CD1c-positive myeloid dendritic cell (primary cell): ENCODE measurements around the gene PSMA4.
A peak's percentile ranks its signal among the peaks of the same experiment; 100 is the strongest.
"Not testable (repeated sequence)": the region's sequence is repeated elsewhere in the genome, so short reads cannot be mapped to it uniquely, and the experiment has no call there.

Experiments used
- DNase-seq: peaks from one replicate; pipeline ENCODE4 v3.0.0-alpha.2; 2016; ENCODE audit errors: extremely low spot score

The PSMA4 gene

DNA sequence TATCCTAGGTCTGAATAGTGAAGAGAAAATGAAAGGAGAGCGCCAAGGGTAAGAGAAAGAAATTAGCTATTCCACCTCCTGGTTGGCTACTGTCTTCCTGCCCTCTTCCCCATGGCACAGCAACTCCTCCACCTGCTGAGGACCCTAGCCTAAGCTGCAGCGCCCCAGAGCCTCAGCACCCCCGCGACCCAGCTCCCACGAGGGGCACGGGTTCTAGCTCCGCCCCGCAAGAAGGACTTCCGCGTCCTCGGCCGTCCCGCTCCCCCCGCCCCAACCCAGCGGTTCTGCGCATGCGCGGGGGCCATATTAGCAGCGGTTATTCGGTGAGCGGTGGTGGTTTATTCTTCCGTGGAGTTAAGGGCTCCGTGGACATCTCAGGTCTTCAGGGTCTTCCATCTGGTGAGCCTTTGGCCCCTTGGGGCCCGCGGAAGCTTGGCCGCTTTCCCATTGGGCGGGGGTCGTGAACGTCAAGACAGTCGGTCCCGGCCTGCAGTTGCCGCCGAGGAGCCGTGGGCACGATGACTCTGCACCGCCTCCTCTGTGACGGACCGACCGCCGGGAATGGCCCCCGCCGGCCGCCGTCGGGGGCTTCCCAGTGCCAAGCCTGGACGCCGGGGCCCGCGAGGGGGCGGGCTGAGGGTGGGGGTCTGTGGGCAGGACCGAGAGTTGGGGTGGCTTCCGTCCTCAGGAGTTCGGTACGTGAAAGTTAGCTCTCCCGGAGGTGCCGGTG is at the start of gene PSMA4:
Gene PSMA4, plus strand, starts transcription at position 304 of the 730 bp plus-strand sequence. CDS start 1,484 bp downstream, outside the sequence.
- peak; percentile 96 for DNase-seq

DNA sequence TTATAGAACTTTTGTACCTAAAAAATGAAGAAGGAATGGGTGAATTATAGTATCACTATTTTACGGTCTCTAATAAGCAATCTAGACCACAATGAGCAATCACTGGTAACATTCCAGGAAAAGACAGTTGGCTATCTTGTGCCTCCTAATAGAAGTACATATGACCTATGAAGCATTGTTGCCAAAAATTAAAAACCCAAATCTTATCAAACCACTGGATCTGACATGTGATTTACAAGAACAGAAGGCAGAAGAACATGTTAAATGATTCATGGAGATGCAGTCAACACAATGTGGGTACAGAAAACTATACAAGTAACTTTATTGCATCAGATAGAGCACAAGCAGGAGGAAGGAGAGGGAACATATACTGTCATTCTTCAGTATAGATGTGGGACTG is 47.4 kb upstream of the PSMA4 start:
- DNase-seq = no peak

DNA sequence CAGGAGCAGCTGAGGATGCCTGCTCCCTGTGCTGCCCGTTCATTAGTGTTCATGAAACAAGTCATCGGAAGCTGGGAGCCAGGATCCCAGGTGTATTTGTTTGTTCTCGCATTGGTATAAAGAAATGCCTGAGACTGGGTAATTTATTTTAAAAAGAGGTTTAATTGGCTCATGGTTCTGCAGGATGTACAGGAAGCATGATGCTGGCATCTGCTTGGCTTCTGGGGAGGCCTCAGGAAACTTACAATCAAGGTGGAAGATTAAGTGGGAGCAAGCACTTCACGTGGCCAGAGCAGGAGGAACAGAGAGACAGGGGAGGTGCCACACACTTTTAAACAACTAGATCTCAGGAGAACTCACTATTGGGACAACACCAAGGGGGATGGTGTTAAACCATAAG is 38.4 kb upstream of the PSMA4 start:
- no peak for DNase-seq

DNA sequence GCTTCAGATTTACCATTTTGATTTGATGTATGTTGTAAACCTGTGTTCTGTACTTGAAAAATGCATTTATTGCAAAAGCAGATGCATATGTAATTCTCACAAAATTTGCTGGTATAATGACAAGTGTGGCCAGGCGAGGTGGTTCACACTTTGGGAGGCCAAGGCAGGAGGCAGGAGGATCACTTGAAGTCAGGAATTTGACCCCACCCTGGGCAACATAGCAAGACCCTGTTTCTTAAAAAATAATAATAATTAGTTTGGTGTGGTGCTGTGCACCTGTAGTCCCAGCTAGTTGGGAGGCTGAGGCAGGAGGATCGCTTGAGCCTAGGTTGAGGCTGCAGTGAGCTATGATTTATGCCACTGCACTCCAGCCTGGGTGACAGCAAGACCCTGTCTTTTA is 37.6 kb upstream of the PSMA4 start:
- no peak for DNase-seq

DNA sequence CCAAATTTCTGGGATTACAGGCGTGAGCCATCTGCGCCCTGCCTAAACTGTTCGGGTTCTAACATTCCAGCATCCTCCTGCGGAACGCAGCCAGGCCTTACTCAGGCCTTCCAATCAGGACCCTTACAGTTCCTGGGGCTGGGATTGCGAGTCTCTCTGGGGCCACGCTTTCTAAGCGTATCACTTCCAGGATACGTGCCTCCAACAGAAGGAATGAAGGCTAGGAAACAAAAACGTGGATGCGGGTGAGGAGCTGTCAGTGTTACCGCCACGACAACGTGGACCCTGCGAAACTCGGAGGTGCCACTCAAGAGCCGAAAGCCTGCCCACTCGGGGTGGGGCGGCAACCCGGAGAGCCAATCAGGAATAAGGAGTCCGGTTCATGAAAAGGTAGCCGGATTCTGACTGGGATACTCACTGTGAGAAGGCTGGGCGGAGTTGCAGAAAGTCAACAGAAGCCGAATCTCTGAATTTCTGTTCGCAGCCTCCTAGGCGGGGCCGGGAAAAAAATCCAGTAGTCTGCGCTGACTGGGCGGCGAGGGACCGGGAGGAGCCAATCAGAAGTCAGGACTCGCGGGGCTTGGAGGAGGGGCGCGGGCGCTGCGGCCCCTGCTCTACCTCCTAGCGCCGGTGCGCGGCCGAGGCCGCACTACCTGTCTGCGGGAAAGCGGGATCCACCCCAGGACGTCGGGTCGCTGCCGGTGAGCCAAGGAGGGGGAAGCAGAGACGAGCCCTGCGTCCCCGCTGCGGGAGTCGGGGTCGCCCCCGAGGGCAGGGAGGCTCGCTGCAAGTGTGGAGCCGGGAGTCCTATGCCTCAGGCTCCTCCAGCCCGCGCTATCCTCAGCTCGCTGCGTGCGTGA is 33.0 kb upstream of the PSMA4 start, which contains the start of gene HYKK:
Gene HYKK, plus strand, starts transcription at position 607 of the 860 bp plus-strand sequence. CDS start 5,512 bp downstream, outside the sequence.
- peak; percentile 84 for DNase-seq

DNA sequence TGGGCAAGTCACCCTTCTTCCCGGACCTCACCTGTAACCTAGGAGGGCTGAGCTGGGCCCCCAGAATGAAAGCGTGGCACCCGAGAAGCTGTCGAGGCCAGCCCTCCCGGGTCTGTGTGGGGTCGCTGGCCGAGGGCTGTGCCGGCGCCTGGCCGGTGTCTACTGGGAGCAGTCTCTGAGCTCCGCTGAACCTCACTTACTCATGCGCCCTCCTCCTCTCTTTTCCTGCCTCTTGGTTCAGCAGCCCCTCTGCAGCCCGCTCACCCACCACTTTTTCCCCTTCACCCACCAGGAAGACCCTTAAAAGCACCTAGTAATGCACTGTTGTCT is 32.4 kb upstream of the PSMA4 start:
- no peak for DNase-seq

DNA sequence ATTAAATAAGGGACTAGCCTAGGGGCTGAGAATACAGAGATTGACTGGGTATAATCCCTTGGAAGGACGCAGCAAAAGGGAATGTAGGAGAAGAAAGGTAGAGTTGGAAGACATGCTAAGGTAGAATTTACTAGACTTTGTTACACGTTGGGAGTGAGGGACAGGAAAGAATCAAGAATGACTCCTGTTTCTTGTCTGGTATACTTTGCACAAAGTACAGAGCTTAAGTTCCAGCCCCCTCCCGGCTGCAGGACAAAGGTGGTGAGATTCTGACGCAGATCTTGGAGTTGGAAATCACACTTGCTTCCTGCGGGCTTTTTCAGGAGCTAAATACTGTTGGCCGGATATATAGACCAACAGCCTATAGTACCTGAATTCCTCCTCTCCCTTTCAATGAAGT is 32.0 kb upstream of the PSMA4 start:
- DNase-seq = no peak

DNA sequence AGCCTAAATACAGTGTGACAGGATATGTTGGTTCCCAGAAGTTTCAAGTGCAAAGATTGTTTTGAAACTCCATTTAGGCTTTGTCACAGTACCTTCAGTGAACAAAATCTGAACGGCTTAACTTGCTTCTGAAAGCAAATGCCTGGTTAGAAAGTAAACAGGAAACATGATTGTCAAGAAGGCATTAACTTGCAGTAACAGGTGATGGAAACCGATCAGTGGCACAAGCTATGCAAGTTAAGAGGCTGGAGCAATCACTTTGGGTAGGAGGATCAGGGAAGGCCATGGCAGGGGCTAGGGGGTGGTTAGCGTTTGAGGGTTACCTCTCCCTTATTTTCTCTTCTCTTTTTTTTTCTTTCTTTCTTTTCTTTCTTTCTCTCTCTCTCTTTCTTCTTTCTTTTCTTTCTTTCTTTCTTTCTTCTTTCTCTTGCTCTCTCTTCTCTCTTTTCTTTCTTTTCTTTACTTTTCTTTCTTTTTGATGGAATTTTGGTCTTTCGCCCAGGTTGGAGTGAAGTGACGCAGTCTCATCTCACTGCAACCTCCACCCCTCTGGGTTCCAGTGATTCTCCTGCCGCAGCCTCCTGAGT is 30.4 kb upstream of the PSMA4 start:
- DNase-seq = no peak

DNA sequence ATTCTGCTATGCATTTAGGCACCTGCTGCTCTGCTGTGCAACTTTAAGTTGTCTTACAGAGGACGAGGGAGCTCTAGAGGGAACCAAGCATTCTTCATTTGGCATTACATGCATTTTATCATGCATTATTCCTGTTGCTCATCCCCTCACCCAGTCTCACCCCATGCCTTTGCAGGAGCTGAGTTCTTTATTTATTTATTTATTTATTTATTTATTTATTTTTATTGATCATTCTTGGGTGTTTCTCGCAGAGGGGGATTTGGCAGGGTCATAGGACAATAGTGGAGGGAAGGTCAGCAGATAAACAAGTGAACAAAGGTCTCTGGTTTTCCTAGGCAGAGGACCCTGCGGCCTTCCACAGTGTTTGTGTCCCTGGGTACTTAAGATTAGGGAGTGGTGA is 20.2 kb upstream of the PSMA4 start:
- not testable (repeated sequence) for DNase-seq

DNA sequence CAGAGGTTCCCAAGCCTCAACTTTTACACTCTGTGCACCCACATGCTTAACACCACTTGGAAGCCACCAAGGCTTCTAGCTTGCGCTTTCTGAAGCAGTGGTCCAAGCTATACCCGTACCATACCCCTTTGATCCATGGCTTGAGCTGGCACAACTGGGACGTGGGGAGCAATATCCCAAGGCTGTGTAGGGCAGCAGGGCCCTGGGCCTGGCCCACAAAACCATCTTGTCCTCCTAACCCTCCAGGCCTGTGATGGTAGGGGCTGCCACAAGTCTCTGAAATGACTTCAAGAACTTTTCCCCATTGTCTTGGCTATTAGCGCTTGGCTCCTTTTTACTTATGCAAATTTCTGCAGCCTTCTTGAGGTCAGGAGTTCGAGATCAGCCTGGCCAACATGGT is 16.0 kb upstream of the PSMA4 start:
- DNase-seq = no peak

DNA sequence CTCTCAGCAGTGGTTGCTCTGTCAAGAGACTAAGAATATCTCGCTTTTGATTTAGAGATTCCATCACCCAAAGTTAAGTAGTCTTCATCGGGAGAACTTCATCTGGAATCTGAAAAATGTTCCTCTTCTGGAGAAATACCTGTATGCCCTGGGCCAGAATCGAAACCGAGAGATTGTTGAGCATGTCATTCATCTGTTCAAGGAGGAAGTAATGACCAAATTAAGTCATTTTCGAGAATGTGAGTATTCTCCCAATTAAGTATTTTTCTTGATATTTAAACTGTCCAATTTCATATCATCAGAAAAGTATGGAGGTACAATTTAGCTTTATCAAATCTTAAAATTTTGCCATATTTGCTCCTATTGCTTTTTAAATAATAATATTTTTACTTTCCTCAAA is 12.9 kb upstream of the PSMA4 start:
- no peak for DNase-seq

DNA sequence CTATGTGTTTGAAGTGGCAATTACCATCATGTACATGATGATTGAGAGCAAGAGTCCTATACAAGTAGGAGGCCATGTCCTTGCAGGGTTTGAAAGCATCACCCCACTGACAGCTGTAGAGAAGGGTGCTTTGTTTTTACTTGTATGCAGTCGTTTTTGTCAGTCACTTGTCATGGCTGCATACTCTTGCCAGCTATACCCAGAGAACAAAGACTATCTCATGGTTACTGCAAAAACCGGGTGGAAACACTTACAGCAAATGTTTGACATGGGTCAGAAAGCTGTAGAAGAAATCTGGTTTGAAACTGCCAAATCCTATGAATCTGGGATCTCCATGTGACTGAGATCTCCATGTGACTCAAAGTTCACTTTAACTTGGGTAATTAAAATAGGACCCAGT is 6.9 kb upstream of the PSMA4 start:
- no peak for DNase-seq

DNA sequence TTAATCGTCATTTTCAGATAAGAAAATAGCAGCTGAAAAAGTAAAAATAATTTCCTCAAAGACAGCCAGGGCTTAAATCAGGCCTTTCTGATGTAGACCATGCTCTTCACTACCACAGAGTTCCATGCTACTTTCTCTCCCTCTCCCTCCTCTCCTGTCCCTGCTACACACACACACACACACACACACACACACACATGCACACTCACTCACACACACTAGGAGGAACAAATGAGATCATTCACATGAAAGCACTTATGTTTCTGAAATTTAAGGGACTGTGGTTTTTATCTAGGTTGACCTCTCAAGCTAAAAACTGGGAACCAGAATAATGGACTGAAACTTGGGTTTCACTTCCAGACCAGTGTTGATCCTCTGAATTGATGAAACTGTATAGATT is 4.1 kb upstream of the PSMA4 start:
- DNase-seq = peak; percentile 38

DNA sequence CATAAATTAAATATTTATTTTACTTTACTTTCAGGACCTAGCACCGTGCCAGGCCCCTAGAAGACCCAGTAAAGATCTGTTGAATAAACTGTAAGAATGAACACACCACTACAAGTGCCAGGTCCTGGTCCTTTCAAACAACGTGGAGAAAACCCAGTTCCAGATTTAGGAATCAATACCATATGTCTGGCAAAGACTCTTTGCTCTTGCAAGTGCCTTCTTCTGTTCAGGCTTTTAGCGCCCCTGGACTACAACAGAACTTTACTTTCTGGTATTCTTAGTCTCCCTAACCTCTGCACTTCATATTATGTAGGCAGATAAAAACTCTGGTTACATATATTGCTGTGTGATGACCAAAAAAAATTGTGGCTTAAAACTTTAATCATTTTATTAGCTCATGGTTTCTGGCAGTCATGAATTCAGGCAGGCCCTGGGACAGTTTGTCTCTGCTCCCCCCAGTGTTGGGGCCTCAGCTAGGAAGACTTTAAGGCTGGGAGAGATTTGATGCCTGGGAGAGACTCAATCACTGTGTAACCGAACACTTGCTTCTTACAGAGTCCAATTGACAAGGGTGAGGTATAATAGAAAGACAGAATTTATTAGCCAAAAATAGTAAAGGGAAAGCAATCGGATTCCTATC is 2.9 kb upstream of the PSMA4 start:
- DNase-seq = no peak

DNA sequence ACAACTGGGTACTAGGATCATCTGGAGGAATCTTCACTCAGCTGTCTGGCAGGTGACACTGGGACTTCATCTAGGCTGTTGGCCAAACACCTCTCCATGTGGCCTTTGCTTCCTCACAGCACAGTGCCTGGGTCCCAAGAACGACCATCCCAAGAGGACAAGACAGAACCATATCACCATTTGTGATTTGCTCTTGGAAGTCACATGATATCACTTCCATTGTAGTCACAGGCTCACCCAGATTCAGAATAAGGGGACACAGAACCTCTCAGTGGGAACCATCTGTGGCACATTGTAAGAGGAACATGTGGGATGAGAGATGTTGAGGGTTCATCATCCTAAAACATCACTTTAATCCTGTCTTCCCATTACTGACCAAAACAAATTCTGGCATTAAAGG is 1.9 kb upstream of the PSMA4 start:
- no peak for DNase-seq

DNA sequence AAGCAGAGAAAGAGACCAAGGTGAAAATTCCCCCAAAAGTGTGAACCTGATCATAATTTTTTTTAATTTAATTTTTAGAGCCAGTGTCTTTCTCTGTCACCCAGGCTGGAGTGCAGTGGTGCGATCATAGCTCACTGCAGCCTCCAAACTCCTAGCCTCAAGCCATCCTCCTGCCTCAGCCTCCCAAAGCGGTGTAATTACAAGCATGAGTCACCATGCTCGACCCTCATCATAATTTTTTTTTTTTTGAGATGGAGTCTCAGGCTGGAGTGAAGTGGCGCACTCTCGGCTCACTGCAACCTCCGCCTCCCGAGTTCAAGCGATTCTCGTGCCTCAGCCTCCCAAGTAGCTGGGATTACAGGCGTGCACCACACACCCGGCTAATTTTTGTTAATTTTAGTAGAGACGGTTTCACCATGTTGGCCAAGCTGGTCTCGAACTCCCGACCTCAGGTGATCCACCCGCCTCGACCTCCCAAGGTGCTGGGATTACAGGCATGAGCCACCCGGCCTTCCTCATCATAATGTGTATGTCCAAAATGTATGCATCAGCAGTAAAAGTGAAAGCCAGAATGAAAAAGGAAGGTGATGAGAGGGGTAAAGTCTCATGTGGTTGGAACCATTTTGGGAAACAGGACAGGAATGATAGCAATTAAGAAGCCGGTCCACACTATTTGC is 642 bp upstream of the PSMA4 start:
- DNase-seq = not testable (repeated sequence)

DNA sequence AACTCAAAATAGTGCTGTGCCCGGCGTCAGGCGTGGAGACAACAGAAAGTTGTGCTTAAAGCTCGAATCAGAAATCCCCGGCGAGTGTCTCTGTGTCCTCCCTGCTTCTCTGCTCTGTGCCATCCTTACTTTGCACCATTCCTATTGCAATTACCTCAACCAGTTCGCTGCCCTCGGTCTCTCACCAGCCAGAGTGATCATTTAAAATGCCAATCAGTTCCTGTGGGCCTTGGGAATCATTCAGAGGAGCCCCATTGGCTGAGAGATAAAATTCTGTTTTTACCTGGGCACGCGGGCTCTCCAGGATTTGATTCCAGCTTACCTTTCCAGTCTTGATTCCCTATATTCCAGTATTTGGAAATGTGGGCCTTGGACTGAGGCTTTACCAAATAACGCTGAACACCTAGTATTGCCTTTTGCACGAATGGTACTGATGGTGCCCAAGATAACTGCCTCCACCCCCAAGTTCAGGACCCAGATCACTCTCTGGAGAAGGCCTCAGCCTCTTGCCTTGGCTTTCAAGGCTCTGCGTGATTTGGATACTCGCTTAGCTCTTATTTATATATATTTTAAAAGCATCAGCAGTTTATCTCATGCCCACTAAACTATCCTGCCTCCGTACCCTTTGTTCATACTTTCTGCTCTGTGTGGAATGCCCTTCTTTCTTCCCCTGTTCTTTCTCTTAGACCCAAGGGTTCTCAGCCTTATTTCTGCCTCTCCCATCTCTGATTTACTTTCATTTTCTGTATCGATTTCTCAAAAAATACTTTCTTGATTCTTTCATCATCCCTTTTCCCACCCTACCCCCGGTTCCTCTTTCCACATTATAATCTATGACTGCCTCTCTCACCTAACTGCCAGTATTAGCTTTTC is 863 bp downstream of the PSMA4 start:
- peak; percentile 39 for DNase-seq

DNA sequence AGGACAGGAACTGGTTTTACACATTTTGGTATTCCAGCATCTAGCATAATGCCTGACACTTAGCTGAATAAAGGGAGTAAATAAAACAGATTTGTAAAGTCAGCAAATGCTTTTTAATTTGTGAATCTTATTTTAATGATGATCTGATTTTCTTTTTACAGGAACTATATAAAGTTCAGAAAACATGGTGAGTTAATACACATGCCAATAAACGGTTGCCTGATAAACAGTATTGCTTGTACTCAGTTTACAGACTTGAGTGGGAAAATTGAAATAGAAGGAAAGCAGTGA is 1.4 kb downstream of the PSMA4 start:
- no peak for DNase-seq

DNA sequence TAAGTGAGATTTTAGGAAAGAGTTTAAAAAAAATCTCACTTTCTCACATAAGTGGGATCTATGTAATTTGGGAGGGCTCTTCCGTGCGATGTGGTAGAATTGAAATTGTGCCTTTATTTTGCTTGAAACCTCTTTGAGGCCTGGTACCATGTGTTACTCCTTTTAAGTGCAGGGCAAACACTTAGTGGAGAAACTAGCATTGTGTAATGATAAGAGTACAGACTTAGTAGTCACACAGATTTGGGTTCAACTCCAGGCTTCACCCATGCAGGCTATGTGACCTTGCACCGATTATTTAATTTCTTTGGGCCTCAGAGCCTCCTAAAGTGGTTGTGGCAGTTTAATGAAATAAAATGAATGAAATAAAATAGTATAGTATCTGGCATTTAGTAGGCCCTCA is 2.4 kb downstream of the PSMA4 start:
- no peak for DNase-seq

DNA sequence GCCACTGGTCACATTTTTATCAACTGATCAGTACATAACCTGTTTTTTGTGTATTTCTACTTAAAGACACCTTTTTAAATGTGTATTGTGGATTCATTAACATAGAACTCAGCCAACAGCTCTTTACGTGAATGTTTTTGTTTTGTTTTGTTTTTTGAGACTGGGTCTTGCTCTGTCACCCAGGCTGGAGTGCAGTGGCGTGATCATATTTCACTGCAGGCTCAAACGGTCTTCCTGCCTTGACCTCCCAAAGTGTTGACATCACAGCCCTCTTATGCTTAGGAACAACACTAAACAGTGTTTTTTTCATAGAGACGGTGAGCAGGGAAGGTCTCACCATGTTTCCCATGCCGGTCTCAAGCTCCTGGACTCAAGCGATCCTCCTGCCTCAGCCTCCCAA is 9.9 kb downstream of the PSMA4 start:
- no peak for DNase-seq

DNA sequence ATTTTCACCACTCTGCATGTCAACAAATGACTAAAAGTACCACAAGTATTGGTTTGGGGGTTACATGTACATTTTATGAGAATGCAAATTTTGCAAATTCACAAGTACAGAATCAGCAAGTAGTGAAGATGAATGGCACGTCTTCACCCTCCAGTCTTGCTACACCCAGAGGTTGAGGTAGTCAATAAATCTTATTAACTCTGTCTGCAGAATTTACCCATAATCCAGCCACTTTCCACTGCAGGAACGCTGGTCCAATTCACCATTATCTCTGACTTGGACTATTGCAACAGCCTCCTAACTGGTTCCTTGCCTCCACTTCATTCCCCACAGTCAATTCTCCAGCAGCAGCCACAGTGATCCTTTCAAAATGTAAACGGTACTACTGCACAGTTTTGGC is 10.6 kb downstream of the PSMA4 start:
- DNase-seq = no peak
